8988T (cell line): ENCODE data around the gene FAM89B.
A peak's percentile ranks its signal among the peaks of the same experiment; 100 is the strongest.

Source experiments
- DNase-seq: peaks from one replicate; pipeline ENCODE4 v3.0.0; 2011

FAM89B gene

DNA sequence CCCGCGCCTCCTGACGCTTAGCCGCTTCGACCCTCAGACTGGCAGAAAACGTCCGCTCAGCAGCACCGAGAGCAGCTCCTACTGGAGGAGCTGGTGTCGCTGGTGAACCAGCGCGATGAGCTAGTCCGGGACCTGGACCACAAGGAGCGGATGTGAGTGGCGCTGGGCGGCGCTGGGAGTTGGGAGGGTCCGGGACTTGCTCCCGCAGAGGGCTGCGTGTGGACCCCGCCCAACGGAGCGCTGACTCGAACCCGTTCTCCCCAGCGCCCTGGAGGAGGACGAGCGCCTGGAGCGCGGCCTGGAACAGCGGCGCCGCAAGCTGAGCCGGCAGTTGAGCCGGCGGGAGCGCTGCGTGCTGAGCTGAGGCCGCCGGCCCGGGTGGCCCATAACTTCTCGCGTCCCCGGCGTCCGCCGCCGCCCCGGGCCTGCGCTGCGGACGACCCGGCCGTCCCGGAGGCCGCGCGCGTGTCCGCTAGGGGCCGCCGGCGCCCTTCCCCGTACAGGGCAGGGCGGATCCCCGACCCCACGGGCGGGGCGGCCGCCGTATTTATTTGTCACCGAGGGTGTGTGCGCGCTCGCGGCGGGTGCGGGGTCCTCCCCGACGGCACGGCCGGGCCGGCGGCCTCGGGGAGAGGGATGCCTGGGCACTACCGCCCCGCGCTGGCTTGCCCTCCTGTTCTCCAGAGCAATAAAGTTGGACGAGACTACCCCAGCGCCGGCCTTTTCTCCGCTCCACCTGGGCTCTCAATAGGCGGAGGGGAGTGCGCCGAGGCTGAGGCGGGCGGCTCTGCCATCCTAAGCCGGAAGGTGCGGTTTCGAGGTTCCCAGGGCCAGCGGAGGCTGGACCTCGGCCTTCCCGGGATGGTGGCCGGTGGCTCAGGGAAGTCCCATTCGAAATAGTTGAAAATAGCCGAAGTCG is 19.9 kb downstream of the FAM89B start:
- DNase-seq = no peak

DNA sequence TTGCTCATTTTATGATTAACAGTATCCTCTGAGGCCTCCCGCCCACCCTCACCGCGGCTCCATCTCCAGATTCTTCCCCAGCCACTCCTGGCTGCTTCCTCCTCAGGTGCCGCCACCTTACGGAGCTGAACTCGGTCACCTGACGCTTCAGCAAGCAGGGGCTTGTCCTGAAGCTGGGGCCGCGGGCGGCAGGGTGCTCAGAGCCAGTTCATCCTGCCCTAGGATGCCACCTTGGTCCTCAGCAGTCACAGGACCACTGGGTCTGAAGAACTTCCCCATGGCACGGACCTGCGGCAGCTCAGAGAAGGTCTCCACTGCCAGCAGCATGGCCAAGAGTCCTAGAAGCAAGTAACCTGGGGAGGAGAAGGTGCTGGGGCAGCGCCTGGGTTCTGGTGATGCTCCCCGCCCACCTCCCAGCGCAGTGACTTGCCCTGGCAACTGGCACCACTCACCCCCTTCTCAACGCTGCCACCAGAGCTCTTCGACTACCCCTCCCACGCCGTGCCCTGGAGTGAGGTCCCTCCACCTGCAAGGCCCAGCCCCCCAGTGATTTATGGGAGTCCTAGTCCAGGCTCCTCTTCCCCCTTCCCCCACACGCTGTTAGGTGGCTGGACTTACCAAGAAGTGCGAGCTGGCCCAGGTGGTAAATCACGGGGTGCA is 20.6 kb downstream of the FAM89B start:
- DNase-seq = no peak

DNA sequence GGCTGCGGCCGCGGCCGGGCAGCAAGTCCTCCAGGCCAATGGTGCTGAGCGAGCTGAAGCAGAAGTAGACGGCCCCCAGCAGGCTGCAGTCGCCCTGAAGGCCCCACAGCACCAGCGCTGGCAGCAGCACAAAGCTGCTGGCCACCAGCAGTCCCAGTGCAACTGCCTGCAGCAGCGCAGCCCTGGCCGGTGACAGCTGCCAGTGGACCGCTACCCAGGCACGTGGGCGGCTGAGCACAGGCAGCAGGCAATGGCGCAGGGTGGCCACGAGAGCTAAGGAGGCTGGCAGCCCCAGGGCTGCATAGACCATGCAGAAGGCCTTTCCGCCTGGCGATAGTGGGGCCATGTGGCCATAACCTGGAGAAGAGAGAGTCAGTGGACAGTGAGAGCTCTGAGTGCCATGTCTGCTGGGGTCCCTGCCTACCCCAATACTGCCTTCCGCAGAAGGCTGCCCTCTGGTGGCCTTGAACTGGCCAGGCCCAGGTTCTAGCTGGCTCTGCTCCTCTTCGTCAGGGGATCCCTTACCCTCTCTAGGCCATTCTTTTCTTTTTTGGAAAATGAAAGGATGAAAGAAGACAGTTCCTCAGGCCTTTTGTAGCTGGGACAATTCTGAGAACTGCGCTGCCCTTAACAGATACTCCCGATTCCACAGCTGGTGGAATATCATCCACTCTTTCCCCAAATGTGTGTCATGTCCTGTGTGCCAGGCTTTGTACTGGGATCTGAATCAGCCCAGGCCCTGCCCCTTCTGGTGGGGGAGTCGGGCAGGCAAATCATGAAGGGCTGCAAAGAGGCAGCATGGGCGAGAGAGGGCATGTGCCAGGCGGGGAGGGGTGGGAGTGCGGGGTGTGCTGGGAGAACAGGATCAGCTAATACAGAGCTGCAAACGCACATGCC is 21.4 kb downstream of the FAM89B start:
- peak; percentile 95 for DNase-seq

DNA sequence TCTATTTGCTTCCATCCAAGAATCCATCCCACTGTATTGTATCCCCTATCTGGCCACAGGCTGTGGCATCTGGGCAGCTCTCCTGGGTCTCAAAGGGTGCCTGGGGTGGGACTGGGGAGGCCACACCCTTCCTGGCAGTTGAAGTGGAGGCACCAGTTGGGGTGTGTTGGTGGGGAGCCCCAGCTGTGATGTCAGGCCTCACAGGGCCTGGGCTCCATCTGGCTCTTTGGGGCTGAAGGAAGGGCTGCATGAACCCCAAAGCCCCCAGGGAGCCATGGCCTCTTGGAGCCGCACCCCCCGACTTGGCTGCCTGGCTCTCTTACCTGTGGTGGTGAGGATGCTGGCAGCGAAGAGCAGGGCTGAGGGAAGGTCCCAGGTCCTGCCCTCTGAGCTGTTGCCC is 22.8 kb downstream of the FAM89B start:
- DNase-seq = no peak

DNA sequence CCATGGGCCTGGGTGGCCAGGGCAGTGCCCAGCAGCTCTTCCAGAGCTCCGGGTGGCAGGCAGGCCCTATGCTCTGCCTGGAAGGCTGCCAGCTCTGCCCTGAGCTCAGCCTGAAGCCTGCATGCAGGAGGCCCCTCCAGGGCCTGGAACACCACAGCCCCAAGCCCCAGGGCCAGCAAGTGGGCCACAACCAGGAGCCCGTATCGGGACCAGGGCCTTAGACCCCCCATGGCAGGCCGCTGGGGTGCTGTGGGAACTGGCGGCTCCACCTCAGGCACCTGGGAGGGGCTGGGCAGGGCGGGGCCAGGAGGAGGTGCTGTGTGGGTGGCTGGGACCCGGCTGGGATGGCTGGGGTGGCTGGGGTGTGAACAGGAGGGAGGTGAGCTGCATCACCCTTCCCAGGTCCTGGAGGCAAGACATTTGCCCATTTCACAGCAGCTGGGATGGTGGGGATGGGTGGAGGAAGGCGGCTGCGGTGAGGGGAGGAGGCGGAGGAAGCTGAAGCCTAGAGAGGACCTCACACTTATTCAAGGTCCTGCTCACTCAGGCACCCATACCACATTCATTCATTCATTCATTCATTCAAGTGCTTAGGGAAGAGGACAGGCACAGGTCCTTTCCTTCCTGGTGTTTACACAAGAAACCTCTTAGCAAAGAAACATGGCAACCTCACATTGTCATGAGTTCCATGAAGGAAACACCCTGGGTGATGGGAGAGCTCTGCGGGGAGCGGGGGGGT is 23.4 kb downstream of the FAM89B start, which contains the start of gene KCNK7:
Gene KCNK7 (minus strand): TSS at position 258 of the 739 bp plus-strand sequence. CDS start 28 bp downstream, at position 230.
- peak; percentile 78 for DNase-seq

DNA sequence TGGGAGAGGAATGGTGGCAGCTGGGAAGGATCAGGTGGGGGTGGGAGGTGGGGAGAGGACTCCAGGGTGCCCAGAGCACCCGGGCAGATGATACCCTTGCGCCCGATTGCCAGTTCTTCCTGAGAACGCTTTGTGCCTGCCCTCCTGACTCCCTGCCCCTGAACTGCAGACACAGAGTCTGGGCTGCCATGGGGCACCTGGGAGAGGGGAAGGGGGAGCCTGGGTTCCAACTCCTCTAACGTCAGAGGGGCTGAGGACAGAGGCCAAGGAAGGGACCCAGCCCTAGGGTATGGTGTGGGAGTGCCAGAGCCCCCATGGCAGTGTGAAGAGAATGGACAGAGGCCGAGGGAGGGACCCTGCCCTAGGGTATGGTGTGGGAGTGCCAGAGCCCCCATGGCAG is 24.2 kb downstream of the FAM89B start:
- DNase-seq = no peak

DNA sequence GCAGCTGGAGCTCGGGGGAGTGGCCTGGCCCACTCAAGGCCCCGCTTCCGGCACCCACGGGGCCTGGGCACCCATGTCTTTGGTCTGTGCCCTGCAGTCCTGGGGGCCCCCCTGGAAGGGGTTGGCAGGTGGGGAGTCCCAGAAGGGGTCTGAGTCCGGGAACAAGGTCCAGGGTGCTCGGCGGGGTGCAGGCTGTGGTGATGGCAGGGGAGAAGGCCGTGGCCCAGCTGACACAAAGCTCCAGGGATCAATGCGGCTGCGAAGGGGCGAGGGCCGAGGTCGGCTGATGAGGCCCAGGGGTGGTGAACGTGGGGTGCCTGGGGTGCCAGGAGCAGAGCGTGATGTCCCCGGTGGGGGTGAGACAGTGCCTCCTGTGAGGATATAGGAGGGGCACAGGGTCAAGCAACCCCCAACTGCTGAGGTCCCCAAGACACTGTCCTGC is 25.9 kb downstream of the FAM89B start:
- no peak for DNase-seq

DNA sequence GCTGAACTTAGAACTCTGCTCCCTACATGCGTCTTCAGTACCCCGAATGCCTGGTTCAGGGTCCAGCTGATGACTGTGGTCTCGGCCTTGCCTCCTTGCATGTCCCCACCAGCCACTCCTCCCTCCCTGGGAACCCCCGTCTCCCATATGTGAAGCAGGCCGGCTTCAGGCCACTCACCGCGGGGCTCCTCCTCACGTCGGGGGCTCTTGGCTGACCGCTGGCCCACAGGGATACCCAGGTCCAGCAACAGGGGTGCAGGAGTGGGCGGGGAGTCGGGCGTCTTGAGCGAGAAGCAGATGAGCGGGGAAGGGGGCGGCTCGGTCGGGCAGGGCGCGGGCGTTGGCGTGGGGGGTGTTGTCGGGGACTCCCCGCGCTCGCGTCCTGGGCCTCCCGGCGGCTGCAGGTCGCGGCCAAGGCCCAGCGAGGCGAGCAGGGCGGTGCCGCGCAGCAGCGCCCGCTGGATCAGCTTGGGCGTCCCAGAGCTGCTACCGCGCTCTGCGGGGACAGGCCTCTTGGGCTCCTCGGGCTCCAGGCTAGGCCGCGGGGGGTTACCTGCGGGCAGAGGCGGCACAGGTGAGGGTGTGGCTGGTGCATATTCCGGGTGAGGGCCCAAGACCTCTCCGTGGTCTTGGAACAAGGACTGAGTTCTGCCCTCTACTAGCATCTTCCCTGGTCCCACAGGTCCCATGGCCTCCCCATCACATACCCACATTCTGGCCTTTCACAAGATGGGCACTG is 27.0 kb downstream of the FAM89B start:
- no peak for DNase-seq

DNA sequence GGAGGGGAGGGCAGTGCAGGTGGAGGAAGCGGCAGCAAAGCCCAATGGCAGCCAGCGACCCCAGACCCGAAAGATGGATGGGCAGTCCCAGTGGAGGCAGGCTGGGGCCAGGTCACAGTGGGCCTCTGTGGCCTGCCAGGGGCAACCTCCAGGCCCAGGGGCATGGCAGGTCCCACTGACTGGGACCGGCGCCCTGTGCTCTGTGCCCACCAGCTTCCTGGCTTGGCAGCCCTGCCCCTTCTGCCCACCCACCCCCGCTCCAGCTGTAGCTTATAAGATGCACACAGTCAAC is 27.6 kb downstream of the FAM89B start:
- no peak for DNase-seq

DNA sequence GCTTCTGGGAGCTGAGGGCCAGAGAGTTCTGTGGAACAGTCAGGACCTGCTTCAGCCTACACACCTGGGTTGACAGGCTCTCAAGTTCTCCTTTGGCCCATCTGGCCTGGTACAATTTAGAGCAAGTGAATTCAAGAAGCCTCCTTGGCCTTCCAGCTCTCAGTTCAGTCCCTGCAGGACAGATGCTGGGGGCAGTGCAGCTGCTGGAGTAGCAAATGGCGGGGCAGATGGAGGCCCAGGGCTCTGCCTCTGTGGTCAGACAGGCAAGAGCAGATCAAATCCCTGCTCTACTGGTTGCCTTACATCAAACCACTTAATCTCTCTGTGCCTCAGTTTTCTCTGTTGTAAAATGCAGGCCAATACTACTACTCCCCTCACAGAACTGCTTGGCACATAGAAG is 31.9 kb downstream of the FAM89B start:
- no peak for DNase-seq

DNA sequence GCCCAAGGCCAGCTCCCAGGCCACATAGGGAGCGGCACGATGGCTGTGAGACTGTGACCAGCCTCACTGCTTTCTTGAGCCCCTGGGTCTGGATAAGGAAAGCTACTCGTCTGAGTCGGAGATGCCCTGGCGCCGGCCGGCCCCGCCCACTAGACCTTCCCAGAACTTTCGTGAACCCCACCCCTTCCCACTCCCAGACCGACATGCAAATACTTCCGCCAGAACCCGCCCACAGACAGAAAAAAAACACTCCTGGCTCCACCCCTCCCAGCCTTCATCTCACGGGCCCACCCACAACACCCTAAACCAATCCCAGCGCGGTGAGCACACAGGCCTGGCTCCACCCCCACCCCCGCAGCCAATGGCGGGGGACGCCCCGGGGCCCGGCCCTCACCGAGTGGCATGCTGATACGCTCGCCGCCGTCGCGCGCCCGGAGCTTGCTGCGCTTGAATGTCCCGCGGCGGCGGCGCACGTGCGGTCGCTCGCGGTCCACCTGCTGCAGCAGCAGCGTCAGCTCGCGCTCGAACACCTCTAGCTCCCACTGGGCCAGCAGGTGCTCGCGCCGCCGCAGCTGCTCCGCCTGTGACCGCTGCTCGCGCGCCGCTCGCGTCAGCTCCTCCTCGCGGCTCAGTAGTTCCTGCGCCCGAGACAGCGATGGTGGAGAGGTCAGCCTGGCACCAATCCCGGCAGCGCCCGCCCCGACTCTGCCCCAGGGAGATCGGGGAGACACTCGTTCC is 34.7 kb downstream of the FAM89B start:
- DNase-seq = peak; percentile 92

DNA sequence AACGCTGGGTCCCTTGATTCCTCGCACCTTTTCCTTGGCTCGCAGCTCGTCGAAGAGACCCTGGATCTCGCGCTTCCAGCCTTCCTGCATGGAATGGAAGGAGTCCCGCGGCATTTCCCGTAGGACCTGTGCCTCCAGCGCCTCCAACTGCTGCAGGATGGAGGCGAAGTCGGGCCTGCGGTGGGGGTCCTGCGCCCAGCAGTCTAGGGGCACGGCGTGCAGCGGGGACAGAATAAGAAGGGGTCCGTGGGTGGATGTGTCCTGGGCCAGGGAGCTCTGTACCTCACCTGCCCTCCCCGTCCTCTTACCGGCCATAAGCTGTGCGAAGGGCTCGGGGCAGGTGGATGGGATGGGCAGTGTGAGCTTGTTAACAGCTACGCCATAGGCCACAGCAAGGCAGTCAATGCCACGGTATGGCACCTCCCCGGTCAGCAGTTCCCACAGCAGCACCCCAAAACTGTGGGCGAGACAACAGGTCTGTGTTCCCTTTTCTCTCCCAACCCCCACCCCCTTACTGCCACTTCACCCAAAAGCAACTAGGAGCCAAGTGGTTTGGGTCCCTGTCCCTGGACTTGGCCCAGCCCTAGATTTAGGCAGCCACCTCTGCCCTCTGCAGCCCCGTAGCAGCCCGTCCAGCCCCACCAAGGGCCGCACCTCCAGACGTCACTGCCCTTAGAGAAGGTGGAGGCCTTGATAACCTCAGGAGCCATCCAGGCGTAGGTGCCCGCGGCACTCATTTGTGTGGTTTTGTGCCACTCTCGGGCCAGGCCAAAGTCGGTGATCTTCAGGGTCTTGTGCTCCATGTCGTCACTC is 35.5 kb downstream of the FAM89B start:
- no peak for DNase-seq

DNA sequence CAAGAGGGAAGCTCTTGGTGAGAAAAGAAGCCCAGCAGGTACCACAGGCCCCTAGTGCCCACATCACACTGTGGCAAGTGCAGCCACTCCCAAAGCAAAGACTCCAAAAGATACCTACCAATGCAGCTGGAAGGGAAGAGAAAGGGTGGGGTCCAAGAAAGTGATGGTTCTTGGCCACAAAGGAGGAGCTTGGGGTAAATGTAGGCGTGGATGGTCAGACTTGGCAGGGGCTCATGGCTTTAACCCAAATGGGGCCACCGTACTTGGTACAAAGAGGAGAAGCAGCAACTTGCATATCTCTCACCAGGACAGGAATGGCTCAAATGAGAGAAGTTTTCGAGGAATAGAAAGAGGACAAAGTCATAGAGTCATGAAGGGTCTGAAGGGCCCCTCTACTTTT is 36.9 kb downstream of the FAM89B start:
- DNase-seq = no peak

DNA sequence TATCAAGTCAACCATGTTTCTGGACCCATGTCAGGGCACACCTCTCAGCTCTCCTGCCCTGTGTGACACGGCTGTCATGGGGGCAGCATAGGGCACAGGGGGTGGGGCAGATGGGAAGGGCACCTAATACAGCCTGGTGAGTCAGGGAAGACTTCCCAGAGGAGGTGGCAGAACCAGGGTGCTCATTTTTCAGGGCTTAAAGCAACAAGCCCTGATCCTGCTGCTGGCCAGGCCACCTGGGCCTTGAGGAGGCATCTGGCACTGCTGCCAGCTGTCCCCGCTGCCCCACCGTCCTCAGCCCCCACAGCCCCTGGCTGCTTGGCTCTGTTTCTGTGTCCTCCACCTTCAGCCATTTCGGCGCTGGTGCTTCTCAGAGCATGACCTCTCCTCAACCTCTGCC is 37.3 kb downstream of the FAM89B start:
- no peak for DNase-seq

DNA sequence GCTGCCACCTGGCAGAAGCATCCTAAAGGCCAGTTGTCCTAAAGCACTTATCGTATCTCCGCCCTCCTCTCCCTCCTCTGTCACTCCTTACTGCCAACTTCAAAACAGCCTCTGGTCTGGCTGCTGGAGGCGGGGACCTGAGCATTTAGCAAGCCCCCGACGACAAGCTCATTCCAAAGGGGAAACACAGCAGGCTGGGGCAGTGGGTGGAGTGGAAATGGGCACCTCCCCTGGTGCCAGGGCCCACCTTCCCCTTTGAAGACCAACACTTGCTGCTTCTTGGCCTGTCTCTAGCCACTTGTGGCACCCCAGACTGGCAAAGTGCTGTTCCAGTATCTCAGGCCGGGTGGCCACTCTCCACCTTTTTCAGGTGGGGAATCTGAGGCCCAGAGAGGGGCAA is 38.1 kb downstream of the FAM89B start:
- DNase-seq = no peak

DNA sequence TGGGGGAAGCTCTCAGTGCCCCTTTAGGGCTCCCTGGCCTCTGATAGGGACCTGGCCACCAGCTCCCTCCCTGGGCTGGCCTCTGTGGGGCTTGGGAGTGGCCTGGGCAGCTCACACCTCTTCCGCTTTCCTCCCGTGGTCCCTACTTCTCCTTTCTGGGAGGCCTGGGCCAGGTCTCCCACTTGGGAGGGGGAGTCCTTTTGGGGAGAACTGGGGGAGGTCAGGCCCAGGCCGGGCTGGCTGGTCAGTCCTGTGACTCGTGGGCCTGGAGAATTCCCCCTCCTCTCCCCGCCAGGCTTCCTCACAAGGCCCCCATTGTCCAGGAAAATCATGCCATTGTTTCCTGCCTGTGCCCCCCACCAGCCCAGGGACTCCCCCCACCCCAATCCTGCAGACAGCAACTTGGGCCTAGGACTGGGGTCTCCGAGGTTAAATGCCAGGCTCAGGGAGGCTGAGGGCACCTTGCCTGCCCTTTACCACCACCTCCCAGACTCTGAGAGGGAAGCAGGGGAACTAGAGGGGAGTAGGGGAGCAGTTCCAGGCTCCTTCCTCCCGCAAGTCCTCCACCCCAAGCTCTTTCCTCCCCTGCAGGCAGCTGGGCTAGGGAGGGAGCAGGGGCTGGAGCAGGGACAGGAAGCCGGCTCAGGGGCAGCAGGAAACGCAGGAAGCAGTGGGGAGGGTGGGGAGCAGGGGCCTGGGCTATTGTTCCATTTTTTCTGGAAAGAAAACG is 38.9 kb downstream of the FAM89B start:
- no peak for DNase-seq

DNA sequence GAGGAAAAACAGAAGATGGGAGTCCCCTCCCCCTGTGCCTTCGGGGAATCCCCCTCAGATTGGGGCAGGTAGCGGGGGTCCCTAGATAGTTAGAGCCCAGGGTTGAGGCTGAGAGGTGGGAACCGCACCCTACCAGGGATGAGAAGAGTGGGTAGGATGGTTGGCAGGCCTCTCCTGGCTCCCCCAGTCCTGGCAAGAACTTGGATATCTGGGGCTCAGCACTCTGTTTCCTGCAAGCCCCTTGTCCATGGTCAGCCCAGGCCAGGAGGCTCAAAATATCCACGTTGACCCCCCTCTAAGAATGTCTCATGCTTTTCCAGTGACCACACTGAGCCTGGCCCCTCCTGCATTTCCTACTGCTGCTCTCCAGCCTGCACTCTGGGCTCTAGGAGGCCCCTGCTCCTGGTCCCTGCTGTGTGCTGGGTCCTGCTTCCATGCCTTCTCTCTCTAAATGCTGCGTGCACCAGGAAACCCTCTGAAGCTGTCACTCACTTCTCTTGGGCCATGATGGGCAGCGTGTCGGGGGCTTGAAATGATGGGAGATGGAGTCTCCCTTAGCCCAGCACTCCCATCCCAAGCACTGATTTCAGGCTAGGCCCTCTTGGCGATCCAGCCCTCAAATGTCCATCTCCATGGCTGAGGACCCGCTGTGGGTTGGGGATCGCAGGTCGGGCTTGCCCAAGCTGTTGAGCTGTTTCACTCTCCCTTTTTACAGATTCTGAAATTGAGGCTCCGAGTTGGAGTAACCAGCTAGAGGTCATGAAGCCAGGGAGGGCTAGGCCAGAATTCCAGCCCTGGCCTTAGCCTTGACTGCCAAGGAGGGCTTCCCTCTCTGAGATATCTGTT is 39.6 kb downstream of the FAM89B start:
- no peak for DNase-seq

DNA sequence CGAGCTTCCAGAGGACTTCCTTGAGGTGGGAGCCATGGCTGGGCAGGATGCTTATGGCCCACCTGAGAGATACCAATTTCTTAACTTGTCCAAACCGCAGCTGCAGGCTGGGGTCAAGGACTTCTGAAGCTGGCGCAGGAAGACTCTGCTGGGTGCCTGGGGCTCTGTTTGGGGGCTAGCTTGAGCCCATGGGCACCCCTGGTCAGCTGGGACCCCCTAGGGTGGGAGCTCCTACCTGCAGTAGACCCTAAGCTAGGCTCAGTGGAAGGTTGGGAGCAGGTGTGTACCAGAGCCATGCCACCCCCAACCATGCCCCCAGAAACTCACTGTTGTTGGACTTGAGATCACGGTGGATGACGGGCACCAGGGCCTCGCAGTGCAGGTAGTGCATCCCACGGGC is 40.4 kb downstream of the FAM89B start:
- DNase-seq = no peak
